Stomach smooth muscle (tissue), 2 donors: Measurements from ENCODE around the gene HS1BP3.
A peak's percentile ranks its signal among the peaks of the same experiment; 100 is the strongest.

ENCODE experiments used
- H3K27ac ChIP-seq: one replicate; pipeline ENCODE4 v1.7.0; 2013; ENCODE audit warnings: mild to moderate bottlenecking, low read length, inconsistent platforms
- H3K27me3 ChIP-seq, 2 donors: one replicate each; pipeline ENCODE4 v1.7.0; 2013; ENCODE audit warnings: low read length in 2 of 2; ENCODE audit not compliant: insufficient read depth in 2 of 2, control insufficient read depth in 1 of 2
- H3K36me3 ChIP-seq, 2 donors: one replicate each; pipeline ENCODE4 v1.7.0; 2013; ENCODE audit warnings: low read length in 2 of 2; ENCODE audit not compliant: control insufficient read depth in 2 of 2, insufficient read depth in 2 of 2
- H3K4me1 ChIP-seq: one replicate; pipeline ENCODE4 v1.7.0; 2013; ENCODE audit warnings: low read length; ENCODE audit not compliant: control insufficient read depth, insufficient read depth
- H3K4me3 ChIP-seq, 2 donors: one replicate each; pipeline ENCODE4 v1.7.0; 2013; ENCODE audit warnings: low read length in 2 of 2
- H3K9ac ChIP-seq, 2 donors: one replicate each; pipeline ENCODE4 v1.7.0; 2013; ENCODE audit warnings: low read length in 2 of 2, mild to moderate bottlenecking in 1 of 2
- H3K9me3 ChIP-seq, 2 donors: one replicate each; pipeline ENCODE4 v1.7.0; 2013; ENCODE audit warnings: low read length in 2 of 2; ENCODE audit not compliant: control insufficient read depth in 2 of 2
- donor health status: healthy.
- donor health status: Pancreatic carcinoma.

The HS1BP3 gene

DNA sequence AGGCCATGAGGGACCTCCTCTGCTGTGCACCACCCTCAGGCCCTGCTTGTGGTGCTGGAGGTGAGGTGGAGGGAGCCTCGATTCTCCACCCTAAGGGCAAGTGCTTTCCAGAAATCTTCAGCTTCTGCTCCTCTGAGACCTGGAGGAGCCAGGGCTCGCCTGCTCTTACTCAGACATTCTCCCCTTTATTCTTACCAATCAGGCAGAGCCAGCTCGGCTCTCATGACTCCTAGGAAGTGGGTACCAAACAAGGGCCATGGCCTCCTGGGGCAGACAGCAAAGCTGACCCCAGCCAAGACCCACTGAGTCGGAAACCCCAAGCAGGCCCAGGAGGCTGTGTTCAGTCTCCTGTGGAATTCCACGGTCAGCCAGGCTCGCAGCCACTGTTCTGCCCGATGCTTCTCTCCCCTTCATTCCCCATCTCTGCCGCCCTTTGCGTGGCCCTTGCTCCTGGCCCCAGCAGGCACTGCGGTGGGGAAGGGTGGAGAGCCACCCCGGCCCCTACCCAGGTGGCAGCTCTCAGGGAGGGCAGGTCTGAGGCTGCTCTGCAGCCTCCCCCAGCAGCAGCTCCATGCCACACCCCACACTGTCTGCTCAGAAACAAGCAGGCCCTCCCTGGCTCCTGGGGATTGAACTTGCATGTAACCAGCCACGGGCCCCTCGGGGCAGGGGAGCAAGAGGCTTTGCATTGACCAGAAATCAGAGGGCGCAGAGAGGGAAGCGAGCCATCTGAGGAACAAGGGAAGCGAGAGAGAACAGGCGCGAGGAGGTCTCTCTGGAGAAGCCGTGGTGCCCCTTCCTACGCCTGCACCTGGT is 24.0 kb downstream of the HS1BP3 start:
- peak overlapping the region; percentile 100 for H3K27ac ChIP-seq

DNA sequence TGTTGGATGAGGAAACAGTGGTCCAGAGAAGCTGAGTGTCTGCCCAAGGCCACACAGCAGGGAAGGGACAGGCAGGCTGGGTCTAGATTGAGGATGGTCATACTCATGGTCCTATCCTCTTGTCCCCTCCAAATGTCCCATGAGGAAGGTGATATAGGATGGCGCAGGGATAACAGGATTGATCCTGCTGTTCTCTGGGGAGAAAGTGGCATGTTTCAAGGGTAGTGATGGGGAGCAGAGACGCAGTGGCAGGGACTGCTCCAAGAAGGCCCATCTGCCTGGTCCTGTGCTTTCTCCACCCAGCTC is 24.6 kb downstream of the HS1BP3 start:
- H3K9ac ChIP-seq, result peak overlapping the region in 1 of 2 donors; percentile 21

More for the DNA sequence above, 24.0 kb downstream of the HS1BP3 start:
- no peak overlapping the region for H3K4me3 ChIP-seq
- peak overlapping the region; percentile 14 to 55 for H3K9ac ChIP-seq
- peaks cover 95% of the 10 kb centered on the region for H3K4me1 ChIP-seq
- H3K27me3 ChIP-seq, result no peaks in the 10 kb centered on the region
- no peaks in the 10 kb centered on the region for H3K9me3 ChIP-seq
- H3K36me3 ChIP-seq, result peaks cover 28 to 34% of the 10 kb centered on the region in 2 donors

DNA sequence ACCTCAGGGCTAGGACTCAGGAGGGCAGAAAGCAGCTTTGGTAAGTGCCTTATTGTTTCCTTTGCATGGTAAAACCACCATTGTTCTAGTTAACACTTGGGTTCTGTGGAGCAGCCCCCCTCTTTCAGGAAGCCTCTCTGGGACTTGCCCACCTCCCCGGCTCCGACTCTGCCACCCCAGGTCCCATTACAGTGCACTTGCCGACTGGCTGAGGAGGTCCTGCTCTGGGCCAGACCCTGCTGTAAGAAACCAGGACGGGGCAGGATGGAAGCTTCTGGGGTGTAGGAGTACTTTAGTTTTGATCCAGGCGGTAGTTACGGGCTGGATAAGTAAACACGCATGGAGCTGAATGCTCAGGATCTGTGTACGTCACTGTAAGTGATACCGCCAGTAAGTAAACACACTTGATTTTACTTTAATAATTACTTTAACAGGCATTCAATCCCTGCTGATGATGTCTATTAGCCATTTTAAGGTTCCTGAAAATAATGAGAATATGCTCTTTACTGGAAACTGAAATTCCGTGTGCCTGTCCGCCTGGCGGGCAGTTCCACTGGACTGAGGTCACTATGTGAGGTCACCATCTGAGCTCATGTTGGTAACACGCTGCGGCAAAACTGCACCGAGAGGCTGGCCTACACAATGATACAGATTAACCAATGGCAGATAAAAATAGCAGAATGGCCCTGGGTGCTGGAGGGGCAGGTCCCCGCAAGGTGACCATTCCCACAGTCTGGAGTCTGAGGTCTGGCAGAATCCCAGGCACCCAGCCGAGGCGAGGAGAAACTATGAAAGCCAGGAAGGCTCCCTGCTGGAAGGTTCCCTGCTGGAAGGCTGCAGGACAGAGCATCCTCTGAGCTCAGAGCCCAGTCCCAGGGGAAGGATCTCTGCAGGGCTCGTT is 25.2 kb downstream of the HS1BP3 start:
- Histone ChIP-seq H3K9ac (peak overlapping the region in 1 of 2 donors; percentile 51), H3K9me3 (no peaks in the 10 kb centered on the region), H3K4me1 (peaks cover 96% of the 10 kb centered on the region), H3K27me3 (no peaks in the 10 kb centered on the region), H3K4me3 (no peak overlapping the region), H3K27ac (peak overlapping the region; percentile 100), H3K36me3 (peaks cover 37 to 40% of the 10 kb centered on the region in 2 donors)

More for the DNA sequence above, 24.6 kb downstream of the HS1BP3 start:
- no peaks in the 10 kb centered on the region for H3K27me3 ChIP-seq
- peaks cover 96% of the 10 kb centered on the region for H3K4me1 ChIP-seq
- H3K4me3 ChIP-seq, result no peak overlapping the region
- H3K27ac ChIP-seq, result peak overlapping the region; percentile 100
- peaks cover 32 to 36% of the 10 kb centered on the region in 2 donors for H3K36me3 ChIP-seq
- H3K9me3 ChIP-seq, result no peaks in the 10 kb centered on the region

DNA sequence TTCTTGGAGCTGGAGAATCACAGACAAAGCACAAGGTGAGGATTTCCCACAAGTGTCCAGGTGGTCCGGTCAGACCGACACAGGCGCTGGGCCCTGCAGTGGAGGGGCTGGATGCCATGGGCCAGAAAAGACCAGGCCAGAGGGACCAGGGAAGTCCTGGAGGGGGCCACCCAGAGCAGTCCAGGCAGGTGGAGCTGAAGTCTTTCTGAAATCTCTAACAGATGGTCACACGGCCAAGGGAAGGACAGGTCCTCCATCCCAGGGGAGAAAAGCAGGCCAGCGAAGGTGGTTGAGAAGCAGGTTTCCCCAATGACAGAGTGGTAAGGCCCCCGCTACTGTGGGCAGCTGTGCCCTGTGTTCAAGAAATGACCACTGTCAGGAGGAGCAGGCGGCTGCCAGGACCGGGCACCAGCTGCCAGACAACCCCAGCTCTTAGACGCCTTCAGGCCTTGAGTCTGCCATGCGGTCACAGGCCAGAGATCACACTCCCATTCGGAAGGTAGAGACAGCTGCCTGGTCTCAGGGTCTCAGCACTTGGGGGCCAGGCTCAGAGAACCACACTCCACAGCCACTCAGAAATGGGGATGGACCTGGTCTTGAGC is 25.9 kb downstream of the HS1BP3 start:
- Histone ChIP-seq H3K9me3 (no peaks in the 10 kb centered on the region), H3K36me3 (peaks cover 37 to 38% of the 10 kb centered on the region in 2 donors), H3K27me3 (no peaks in the 10 kb centered on the region), H3K27ac (peak overlapping the region; percentile 100), H3K4me3 (no peak overlapping the region), H3K4me1 (peaks cover 96% of the 10 kb centered on the region), H3K9ac (peak overlapping the region; percentile 16 to 51)

DNA sequence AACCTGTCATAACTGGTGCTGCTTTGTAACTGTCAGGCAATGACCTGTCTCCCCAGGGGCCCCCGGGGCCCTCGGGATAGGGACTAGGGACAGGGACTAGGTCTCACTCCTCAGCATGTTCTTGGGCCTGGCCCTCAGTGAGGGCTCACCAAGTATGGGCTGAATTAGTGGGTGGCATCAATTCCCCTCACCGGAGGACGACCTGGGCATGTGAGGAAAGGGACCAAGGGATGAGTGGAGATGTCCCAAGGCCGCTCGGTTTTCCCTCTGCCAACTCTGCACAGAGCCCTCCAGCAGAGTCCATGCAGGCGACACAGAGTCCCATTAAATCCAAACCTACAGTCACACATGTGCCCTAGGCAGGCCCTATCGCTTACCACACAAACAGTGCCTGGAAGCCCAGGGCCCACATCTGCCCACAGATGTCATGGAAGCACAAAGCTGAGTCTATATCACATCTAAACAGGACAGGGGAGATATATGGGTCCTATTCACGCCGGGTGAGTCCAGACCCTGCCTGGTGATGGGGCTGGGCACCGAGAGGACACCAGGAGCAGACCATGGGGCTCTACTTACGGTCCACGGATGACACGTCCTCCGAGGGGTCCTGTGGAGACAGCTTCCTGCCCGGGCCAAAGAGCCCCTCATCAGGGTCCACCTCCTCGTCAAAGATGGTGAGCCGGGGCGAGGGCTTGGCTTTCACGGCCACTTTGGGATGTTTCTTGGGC is 26.6 kb downstream of the HS1BP3 start:
- peak overlapping the region; percentile 16 to 21 for H3K9ac ChIP-seq

DNA sequence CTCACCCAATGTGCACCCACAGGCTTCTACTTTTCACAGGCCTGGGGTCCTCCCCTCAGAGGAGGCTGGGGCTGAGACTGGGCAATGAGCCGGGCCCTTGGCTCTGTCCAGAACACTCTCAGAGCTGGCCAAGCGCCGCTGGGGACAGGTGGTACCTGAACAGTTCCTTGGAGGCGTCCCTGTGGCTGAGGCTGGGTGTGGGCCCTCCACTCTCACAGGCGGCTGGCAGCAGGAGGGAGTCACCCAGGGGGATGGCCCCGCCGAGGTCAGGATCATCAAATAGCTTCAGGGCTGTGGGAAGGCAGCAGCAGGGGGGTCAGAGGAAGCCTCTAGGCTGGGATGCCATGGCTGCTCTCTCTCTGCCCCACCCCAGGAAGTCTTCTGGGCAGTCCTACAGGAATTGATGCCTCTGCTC is 27.1 kb downstream of the HS1BP3 start:
- H3K4me3 ChIP-seq, result no peak overlapping the region
- H3K9me3 ChIP-seq, result no peaks in the 10 kb centered on the region
- H3K36me3 ChIP-seq, result peaks cover 36 to 37% of the 10 kb centered on the region in 2 donors
- H3K4me1 ChIP-seq, result peaks cover 96% of the 10 kb centered on the region
- H3K9ac ChIP-seq, result no peak overlapping the region
- H3K27ac ChIP-seq, result peak overlapping the region; percentile 100
- H3K27me3 ChIP-seq, result no peaks in the 10 kb centered on the region

More for the DNA sequence above, 26.6 kb downstream of the HS1BP3 start:
- Histone ChIP-seq H3K27ac (peak overlapping the region; percentile 100), H3K27me3 (no peaks in the 10 kb centered on the region), H3K36me3 (peaks cover 36 to 37% of the 10 kb centered on the region in 2 donors), H3K4me1 (peaks cover 96% of the 10 kb centered on the region), H3K9me3 (no peaks in the 10 kb centered on the region), H3K4me3 (no peak overlapping the region)

DNA sequence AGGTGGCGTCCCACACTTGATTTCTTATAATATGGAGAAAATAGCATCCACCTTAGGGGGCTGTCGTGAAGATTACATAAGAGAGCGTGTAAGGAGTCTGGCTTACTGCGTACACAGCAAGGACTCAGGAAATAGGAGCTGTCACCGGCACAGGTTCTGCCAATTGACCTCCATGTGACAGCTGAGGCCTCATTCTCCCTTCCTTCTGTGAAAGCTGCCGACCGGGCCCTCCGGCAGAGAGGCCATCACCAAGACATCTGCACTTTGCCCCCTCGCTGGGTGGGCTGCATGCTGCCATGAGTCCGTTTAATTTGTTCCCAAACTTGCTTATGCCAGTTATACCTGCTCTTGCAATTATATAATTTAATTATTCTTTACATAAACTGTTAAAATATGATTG is 27.7 kb downstream of the HS1BP3 start:
- H3K4me1 ChIP-seq, result peaks cover 97% of the 10 kb centered on the region

DNA sequence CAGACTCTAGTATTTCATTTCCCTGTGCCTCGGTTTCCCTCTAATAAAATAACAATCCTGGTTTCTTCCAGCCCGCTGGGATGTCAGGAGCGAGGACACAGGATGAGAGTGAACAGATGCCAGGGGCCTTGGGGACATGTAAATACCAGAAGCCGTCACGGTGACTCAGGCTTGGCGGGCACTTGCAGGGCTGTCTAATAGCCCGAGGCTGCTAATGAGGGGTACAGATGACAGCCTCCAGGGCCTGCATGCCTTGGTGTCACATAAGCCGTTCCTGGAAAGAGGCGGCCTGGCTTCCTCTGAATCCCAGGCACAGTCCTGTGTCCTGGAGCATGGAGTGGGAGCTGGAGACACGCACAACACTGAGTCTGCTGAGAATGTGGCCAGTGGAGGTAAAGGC is 28.2 kb downstream of the HS1BP3 start:
- Histone ChIP-seq H3K9ac (no peak overlapping the region), H3K4me3 (no peak overlapping the region), H3K4me1 (peaks cover 97% of the 10 kb centered on the region), H3K27ac (peak overlapping the region; percentile 100), H3K27me3 (no peaks in the 10 kb centered on the region), H3K9me3 (no peaks in the 10 kb centered on the region), H3K36me3 (peaks cover 36 to 37% of the 10 kb centered on the region in 2 donors)

More for the DNA sequence above, 27.7 kb downstream of the HS1BP3 start:
- Histone ChIP-seq H3K4me3 (no peak overlapping the region), H3K27ac (peak overlapping the region; percentile 100), H3K27me3 (no peaks in the 10 kb centered on the region), H3K9ac (no peak overlapping the region), H3K36me3 (peaks cover 36 to 37% of the 10 kb centered on the region in 2 donors), H3K9me3 (no peaks in the 10 kb centered on the region)

DNA sequence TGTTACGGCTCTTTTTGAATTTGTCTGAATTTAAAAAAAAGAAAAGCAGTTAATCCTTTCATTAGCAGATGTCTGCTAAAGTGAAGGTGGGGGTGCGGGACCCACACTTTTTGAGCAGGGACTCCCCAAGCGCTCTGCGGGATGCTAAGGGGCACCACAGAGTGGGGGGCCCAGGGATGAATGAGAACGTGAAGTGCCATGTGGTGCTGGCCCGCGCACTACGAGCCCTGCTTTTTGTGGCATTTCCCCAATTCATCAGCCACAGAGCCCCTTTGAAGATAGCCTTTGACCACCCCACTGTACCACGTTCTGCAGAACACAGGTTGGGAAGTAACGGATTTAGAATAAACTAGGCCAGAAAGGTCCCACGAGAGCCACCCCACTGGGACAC is 28.6 kb downstream of the HS1BP3 start:
- H3K4me3 ChIP-seq, result no peak overlapping the region
- no peaks in the 10 kb centered on the region for H3K9me3 ChIP-seq
- peaks cover 97% of the 10 kb centered on the region for H3K4me1 ChIP-seq
- no peaks in the 10 kb centered on the region for H3K27me3 ChIP-seq
- peaks cover 36 to 37% of the 10 kb centered on the region in 2 donors for H3K36me3 ChIP-seq
- H3K27ac ChIP-seq, result peak overlapping the region; percentile 100
- no peak overlapping the region for H3K9ac ChIP-seq
